Tibial nerve (tissue), 4 donors: ENCODE data around the gene ILRUN.

Source experiments
- EP300 ChIP-seq, 2 donors: sonication (generic); formaldehyde crosslinking; IDR thresholded peaks; one replicate each; pipeline ENCODE4 v1.6.1; 2017; ENCODE audit warnings: antibody characterized with exemption in 2 of 2, mild to moderate bottlenecking in 1 of 2
- POLR2A ChIP-seq, 2 donors: fragments of 450-650 bp; IDR thresholded peaks; one replicate each; pipeline ENCODE4 v1.6.1; 2017; ENCODE audit warnings: antibody characterized with exemption in 2 of 2, mild to moderate bottlenecking in 2 of 2, moderate library complexity in 2 of 2
- TF ChIP-seq, protein P1 (sequence below), 5 experiments: fragments of 200-600 bp in 3 of 5; fragments of 450-650 bp in 2 of 5; sonication (generic) in 3 of 5; IDR thresholded peaks; one replicate each; pipeline ENCODE4 v1.5.1; 2016 to 2019; ENCODE audit warnings: antibody characterized with exemption in 5 of 5, mild to moderate bottlenecking in 3 of 5, moderate library complexity in 2 of 5

DNA sequence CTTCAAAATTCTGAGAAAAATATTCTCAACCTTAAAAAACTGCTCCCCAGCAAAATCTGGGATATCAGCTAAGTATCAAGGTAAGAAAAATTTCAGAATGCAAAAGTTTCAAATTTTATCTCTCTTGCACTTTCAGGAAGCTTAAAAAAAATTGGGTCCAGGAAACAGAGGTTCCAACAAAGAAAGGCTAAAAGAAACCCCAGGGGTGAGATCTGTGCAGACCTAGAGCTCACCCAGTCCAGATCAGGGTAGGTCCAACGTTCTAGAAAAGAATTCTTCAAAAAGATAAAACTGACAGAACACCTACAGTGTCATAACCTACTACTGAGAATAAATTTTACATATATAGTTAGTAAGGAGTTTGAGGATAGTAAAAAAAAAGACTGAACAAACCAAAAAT, 23.5 kb downstream of the ILRUN start:
- TF ChIP-seq, protein P1, sequence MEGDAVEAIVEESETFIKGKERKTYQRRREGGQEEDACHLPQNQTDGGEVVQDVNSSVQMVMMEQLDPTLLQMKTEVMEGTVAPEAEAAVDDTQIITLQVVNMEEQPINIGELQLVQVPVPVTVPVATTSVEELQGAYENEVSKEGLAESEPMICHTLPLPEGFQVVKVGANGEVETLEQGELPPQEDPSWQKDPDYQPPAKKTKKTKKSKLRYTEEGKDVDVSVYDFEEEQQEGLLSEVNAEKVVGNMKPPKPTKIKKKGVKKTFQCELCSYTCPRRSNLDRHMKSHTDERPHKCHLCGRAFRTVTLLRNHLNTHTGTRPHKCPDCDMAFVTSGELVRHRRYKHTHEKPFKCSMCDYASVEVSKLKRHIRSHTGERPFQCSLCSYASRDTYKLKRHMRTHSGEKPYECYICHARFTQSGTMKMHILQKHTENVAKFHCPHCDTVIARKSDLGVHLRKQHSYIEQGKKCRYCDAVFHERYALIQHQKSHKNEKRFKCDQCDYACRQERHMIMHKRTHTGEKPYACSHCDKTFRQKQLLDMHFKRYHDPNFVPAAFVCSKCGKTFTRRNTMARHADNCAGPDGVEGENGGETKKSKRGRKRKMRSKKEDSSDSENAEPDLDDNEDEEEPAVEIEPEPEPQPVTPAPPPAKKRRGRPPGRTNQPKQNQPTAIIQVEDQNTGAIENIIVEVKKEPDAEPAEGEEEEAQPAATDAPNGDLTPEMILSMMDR (IDR thresholded peaks at IDR 0.05) = no peak
- TF ChIP-seq POLR2A (IDR thresholded peaks at IDR 0.05) (no peak), EP300 (IDR thresholded peaks at IDR 0.05) (no peak)
